HG03066 (cell line): Measurements from ENCODE around the gene DLG2.

Source experiments
- ATAC-seq: cut with Tn5 transposase; IDR thresholded peaks from one replicate; pipeline ENCODE4 v1.9.1; 2021; ENCODE audit warnings: low read depth; ENCODE audit not compliant: unreplicated experiment

DLG2 gene

GRCh38 chr11:84452211-84452610, 1174.9 kb downstream of the DLG2 start:
- ATAC-seq, result no peak

GRCh38 chr11:84438565-84438964, 1188.6 kb downstream of the DLG2 start:
- no peak for ATAC-seq

GRCh38 chr11:84437071-84437980, 1189.8 kb downstream of the DLG2 start:
- peak; percentile 85 for ATAC-seq

- ATAC-seq, result no peak
Observed at GRCh38 chr11:84430661-84431060, 1196.5 kb downstream of the DLG2 start.

GRCh38 chr11:84425673-84426072, 1201.5 kb downstream of the DLG2 start:
- ATAC-seq, result no peak

GRCh38 chr11:84420271-84420670, 1206.9 kb downstream of the DLG2 start:
- ATAC-seq, result no peak

- ATAC-seq, result no peak
Observed at GRCh38 chr11:84419616-84420015, 1207.5 kb downstream of the DLG2 start.

GRCh38 chr11:84414920-84415319, 1212.2 kb downstream of the DLG2 start:
- no peak for ATAC-seq

- no peak for ATAC-seq
Observed at GRCh38 chr11:84413549-84413948, 1213.6 kb downstream of the DLG2 start.

- no peak for ATAC-seq
Observed at GRCh38 chr11:84412862-84413261, 1214.3 kb downstream of the DLG2 start.

- no peak for ATAC-seq
Observed at GRCh38 chr11:84408946-84409411, 1218.2 kb downstream of the DLG2 start.

- no peak for ATAC-seq
Observed at GRCh38 chr11:84407091-84407490, 1220.1 kb downstream of the DLG2 start.

GRCh38 chr11:84398017-84398626, 1229.0 kb downstream of the DLG2 start:
- no peak for ATAC-seq

GRCh38 chr11:84396521-84396920, 1230.6 kb downstream of the DLG2 start:
- ATAC-seq, result no peak

GRCh38 chr11:84390441-84391078, 1236.6 kb downstream of the DLG2 start:
- ATAC-seq, result no peak

GRCh38 chr11:84389696-84390095, 1237.4 kb downstream of the DLG2 start:
- ATAC-seq, result no peak

- ATAC-seq, result no peak
Observed at GRCh38 chr11:84384731-84385130, 1242.4 kb downstream of the DLG2 start.

- no peak for ATAC-seq
Observed at GRCh38 chr11:84383576-84383975, 1243.6 kb downstream of the DLG2 start.

- no peak for ATAC-seq
Observed at GRCh38 chr11:84381666-84382065, 1245.5 kb downstream of the DLG2 start.

GRCh38 chr11:84372381-84372950, 1254.7 kb downstream of the DLG2 start:
- no peak for ATAC-seq

- ATAC-seq, result no peak
Observed at GRCh38 chr11:84358034-84358433, 1269.1 kb downstream of the DLG2 start.
